NCI-H1694 (cell line): Measurements from ENCODE around the gene SLC44A5.
"Not testable (repeated sequence)": the region's sequence is repeated elsewhere in the genome, so short reads cannot be mapped to it uniquely, and the experiment has no call there.

Source experiments
- DNase-seq: peaks from one replicate; lab custom pipeline; 2025; lab: John Stamatoyannopoulos, UW

The SLC44A5 gene

GRCh38 chr1:75520862-75521475, 89.9 kb downstream of the SLC44A5 start:
- no peak for DNase-seq

- DNase-seq = no peak
Observed at GRCh38 chr1:75519651-75520427, 91.1 kb downstream of the SLC44A5 start.

- no peak for DNase-seq
Observed at GRCh38 chr1:75518686-75519085, 92.2 kb downstream of the SLC44A5 start.

- DNase-seq = no peak
Observed at GRCh38 chr1:75514270-75514669, 96.6 kb downstream of the SLC44A5 start.

GRCh38 chr1:75506976-75507375, 103.9 kb downstream of the SLC44A5 start:
- no peak for DNase-seq

GRCh38 chr1:75503221-75503974, 107.5 kb downstream of the SLC44A5 start:
- no peak for DNase-seq

GRCh38 chr1:75502776-75503175, 108.1 kb downstream of the SLC44A5 start:
- DNase-seq = no peak

GRCh38 chr1:75501577-75502295, 109.2 kb downstream of the SLC44A5 start:
- DNase-seq = no peak

GRCh38 chr1:75492011-75492410, 118.9 kb downstream of the SLC44A5 start:
- no peak for DNase-seq

GRCh38 chr1:75487399-75487798, 123.5 kb downstream of the SLC44A5 start:
- DNase-seq = no peak

GRCh38 chr1:75484789-75485188, 126.1 kb downstream of the SLC44A5 start:
- no peak for DNase-seq

GRCh38 chr1:75482951-75483350, 128.0 kb downstream of the SLC44A5 start:
- DNase-seq = no peak

- DNase-seq = not testable (repeated sequence)
Observed at GRCh38 chr1:75476486-75476885, 134.4 kb downstream of the SLC44A5 start.

GRCh38 chr1:75475696-75476095, 135.2 kb downstream of the SLC44A5 start:
- no peak for DNase-seq

GRCh38 chr1:75472971-75473603, 137.8 kb downstream of the SLC44A5 start:
- no peak for DNase-seq

- DNase-seq = no peak
Observed at GRCh38 chr1:75472089-75472970, 138.6 kb downstream of the SLC44A5 start.

GRCh38 chr1:75471252-75471651, 139.7 kb downstream of the SLC44A5 start:
- DNase-seq = no peak

GRCh38 chr1:75470448-75470847, 140.5 kb downstream of the SLC44A5 start:
- DNase-seq = no peak

GRCh38 chr1:75469586-75470173, 141.2 kb downstream of the SLC44A5 start:
- no peak for DNase-seq

GRCh38 chr1:75461808-75462325, 149.0 kb downstream of the SLC44A5 start:
- DNase-seq = no peak
